HepG2 (cell line): Measurements from ENCODE around the gene NDUFB6. TPM values are rescaled to one million over a fixed set of nuclear protein-coding genes. Genes with fewer than 3 reads are reported as not detected.

Source experiments
- IRF2 ChIP-seq: IDR thresholded peaks from 2 replicates; pipeline ENCODE4 v1.6.1; 2018; ENCODE audit warnings: missing genetic modification reagents, missing compliant biosample characterization
- MTA3 ChIP-seq: sonication (generic); formaldehyde crosslinking; IDR thresholded peaks from 2 replicates; pipeline ENCODE4 v1.4.0; 2020; ENCODE audit warnings: missing genetic modification reagents
- NFAT5 ChIP-seq: sonication (generic); formaldehyde crosslinking; IDR thresholded peaks from 2 replicates; pipeline ENCODE4 v1.4.0; 2020; ENCODE audit warnings: missing genetic modification reagents
- SALL1 ChIP-seq: sonication (generic); formaldehyde crosslinking; IDR thresholded peaks from 2 replicates; pipeline ENCODE4 v1.8.0; 2022; ENCODE audit warnings: mild to moderate bottlenecking, missing genetic modification reagents
- YY1 ChIP-seq: IDR thresholded peaks from 2 replicates; pipeline ENCODE4 v1.6.1; 2011; ENCODE audit warnings: low read length, low read depth, moderate library complexity, mild to moderate bottlenecking; ENCODE audit not compliant: insufficient read depth, insufficient replicate concordance
- ZBTB38 ChIP-seq: sonication (generic); formaldehyde crosslinking; IDR thresholded peaks from 2 replicates; pipeline ENCODE4 v1.5.1; 2020; ENCODE audit warnings: mild to moderate bottlenecking, missing genetic modification reagents
- ZFP91 ChIP-seq: sonication (generic); formaldehyde crosslinking; IDR thresholded peaks from 2 replicates; pipeline ENCODE4 v1.9.0; 2022; ENCODE audit warnings: missing genetic modification reagents, mild to moderate bottlenecking, borderline replicate concordance
- ZMYM3 ChIP-seq: sonication (generic); formaldehyde crosslinking; IDR thresholded peaks from 2 replicates; pipeline ENCODE4 v1.5.1; 2020; ENCODE audit warnings: mild to moderate bottlenecking, missing genetic modification reagents
- ZNF274 ChIP-seq: sonication (generic); formaldehyde crosslinking; IDR thresholded peaks from 2 replicates; pipeline ENCODE4 v1.5.1; 2020; ENCODE audit warnings: mild to moderate bottlenecking, missing genetic modification reagents
- ZNF3 ChIP-seq: IDR thresholded peaks from 2 replicates; pipeline ENCODE4 v1.7.0; 2017; ENCODE audit warnings: inconsistent platforms
- ZNF318 ChIP-seq: sonication (generic); formaldehyde crosslinking; IDR thresholded peaks from 2 replicates; pipeline ENCODE4 v1.4.0; 2020; ENCODE audit warnings: mild to moderate bottlenecking, missing genetic modification reagents
- ZNF513 ChIP-seq: sonication (generic); formaldehyde crosslinking; conservative IDR thresholded peaks from 2 replicates; pipeline ENCODE4 v1.5.0; 2020; ENCODE audit warnings: missing genetic modification reagents
- polyA plus RNA-seq, 8 experiments: library from polyadenylated mRNA; depleted of rRNA in 3 of 8; stranded (reverse) in 7 of 8; unstranded in 1 of 8; fragments of >200 nt; fragmentation: Illumina TruSeq in 4 of 8; extraction: Trizol in 4 of 8; gene quantifications; 2 replicates each; pipeline versions ENCODE4 v1.2.1 to v1.2.3, GENCODE V29; 2011 to 2016; ENCODE audit warnings: low read depth in 4 of 8, missing spikeins in 1 of 8, mixed read lengths in 1 of 8; ENCODE audit not compliant: insufficient read depth in 1 of 8
- total RNA-seq, 5 experiments: library from RNA; depleted of rRNA; stranded (reverse); fragments of >200 nt; fragmentation: Illumina TruSeq; extraction: Trizol; gene quantifications; 2 replicates each; pipeline ENCODE4 v1.2.3, GENCODE V29; 2016; ENCODE audit warnings: low read depth in 1 of 5

The NDUFB6 gene
- total and polyA plus RNA-seq, 2 of the 13 experiments (the other 11 are each of a cell fraction or from before 2014, with no cell fraction given) = 31.2 to 81.9 TPM

- TF ChIP-seq ZNF318 (CRISPR knock-in tag) (no peak), ZFP91 (CRISPR knock-in tag) (peak; percentile 77; the same call in 1 of the 2 replicates), IRF2 (CRISPR knock-in tag) (peak; percentile 60; the same call in 1 of the 2 replicates), NFAT5 (no peak), ZNF274 (peak; percentile 19; the same call in 1 of the 2 replicates), ZNF3 (0 out of 2 replicates have a peak, but pooled peaks have one; percentile 25), ZMYM3 (CRISPR knock-in tag) (no peak), YY1 (peak; percentile 41), ZNF513 (no peak), ZBTB38 (CRISPR knock-in tag) (peak; percentile 40; the same call in 1 of the 2 replicates), SALL1 (CRISPR knock-in tag) (peak; percentile 74), MTA3 (no peak)
Measured at GRCh38 chr9:32550562-32551275, 22.2 kb downstream of the NDUFB6 start (continued).
